ENCODE data around the gene DPEP3.

Gene DPEP3

DNA sequence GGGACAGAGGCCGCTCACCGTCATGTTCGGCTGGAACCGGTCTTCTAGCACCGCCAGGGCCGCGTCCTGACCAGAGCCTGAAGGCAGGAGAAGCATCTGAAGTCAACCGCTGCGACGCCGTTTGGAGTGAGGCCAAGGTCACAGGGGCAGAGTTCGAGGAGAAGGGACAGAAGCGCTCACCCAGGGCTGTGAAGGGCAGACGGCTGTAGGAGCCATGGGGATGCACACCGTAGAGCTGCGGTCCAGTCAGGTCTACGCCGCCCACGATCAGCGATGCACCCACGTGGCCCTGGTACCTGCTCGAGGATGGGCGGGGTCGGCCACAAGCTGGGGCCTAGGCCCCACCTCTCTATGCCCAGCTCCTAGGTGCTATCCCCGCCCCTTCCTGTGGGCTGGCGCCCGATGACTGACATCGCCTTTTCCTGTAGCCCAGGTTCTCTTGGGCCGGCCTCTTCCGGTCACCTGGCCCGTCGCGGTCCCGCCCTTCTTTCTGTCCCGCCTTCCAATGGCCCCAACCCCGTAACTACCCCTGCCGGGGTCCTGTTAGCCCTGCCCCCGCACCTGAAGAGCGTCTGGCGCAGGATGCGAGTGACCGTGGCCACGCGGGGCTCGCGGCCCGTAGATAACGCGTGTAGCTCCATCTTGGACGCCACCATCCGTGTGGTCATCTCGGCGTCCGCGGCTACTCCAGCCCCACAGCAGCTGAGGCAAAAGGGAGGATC is 44.7 kb downstream of the DPEP3 start:
- Histone ChIP-seq H3K4me3 (ENCODE audit: low read length) (peak overlapping the region; percentile 93), H3K27me3 (ENCODE audit: low read depth, low read length) (no peaks in the 10 kb centered on the region), H3K79me2 (ENCODE audit: low read length) (peaks cover 42% of the 10 kb centered on the region), H2AFZ (ENCODE audit: low read depth, low read length) (no peak overlapping the region), H3K36me3 (replicated peaks; ENCODE audit: low read depth, low read length) (peaks cover 54% of the 10 kb centered on the region), H3K9me3 (ENCODE audit: insufficient read depth, low read length) (no peaks in the 10 kb centered on the region), H3K4me1 (ENCODE audit: low read length) (peaks cover 16% of the 10 kb centered on the region), H3K9ac (ENCODE audit: low read length) (peak overlapping the region; percentile 98), H3K27ac (ENCODE audit: low read length) (peak overlapping the region; percentile 98), H3K4me2 (ENCODE audit: low read length) (peak overlapping the region; percentile 100), H4K20me1 (ENCODE audit: insufficient read depth, low read length) (peaks cover 8% of the 10 kb centered on the region)
- TF ChIP-seq EZH2phosphoT487 (IDR thresholded peaks at IDR 0.05; ENCODE audit: low read depth): no peak
- TF ChIP-seq, protein P1, sequence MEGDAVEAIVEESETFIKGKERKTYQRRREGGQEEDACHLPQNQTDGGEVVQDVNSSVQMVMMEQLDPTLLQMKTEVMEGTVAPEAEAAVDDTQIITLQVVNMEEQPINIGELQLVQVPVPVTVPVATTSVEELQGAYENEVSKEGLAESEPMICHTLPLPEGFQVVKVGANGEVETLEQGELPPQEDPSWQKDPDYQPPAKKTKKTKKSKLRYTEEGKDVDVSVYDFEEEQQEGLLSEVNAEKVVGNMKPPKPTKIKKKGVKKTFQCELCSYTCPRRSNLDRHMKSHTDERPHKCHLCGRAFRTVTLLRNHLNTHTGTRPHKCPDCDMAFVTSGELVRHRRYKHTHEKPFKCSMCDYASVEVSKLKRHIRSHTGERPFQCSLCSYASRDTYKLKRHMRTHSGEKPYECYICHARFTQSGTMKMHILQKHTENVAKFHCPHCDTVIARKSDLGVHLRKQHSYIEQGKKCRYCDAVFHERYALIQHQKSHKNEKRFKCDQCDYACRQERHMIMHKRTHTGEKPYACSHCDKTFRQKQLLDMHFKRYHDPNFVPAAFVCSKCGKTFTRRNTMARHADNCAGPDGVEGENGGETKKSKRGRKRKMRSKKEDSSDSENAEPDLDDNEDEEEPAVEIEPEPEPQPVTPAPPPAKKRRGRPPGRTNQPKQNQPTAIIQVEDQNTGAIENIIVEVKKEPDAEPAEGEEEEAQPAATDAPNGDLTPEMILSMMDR (IDR thresholded peaks at IDR 0.05; ENCODE audit: low read depth, low read length): no peak

DNA sequence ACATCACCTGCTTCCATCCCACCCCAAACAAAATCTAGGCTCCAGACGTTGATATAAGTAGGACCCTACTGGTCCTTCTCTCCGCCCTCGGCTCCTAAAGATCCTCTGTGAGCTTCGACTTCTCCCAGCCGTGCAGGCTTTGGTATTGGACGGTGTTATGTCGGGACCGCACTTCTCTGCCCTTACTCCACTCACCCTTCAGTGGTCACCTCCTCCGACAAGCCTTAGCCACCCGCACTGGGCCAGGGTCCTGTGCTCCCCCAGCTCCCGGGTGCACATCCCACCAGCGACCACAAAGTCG is 45.2 kb downstream of the DPEP3 start:
- Histone ChIP-seq H3K4me1 (ENCODE audit: low read length) (peaks cover 19% of the 10 kb centered on the region), H3K36me3 (replicated peaks; ENCODE audit: low read depth, low read length) (peaks cover 54% of the 10 kb centered on the region), H3K9me3 (ENCODE audit: insufficient read depth, low read length) (no peaks in the 10 kb centered on the region), H3K9ac (ENCODE audit: low read length) (peak overlapping the region; percentile 48; the same call in 1 of the 2 replicates), H3K27me3 (ENCODE audit: low read depth, low read length) (no peaks in the 10 kb centered on the region), H4K20me1 (ENCODE audit: insufficient read depth, low read length) (peaks cover 8% of the 10 kb centered on the region), H3K27ac (ENCODE audit: low read length) (peak overlapping the region; percentile 16; the same call in 1 of the 2 replicates), H3K79me2 (ENCODE audit: low read length) (peaks cover 42% of the 10 kb centered on the region), H2AFZ (ENCODE audit: low read depth, low read length) (no peak overlapping the region), H3K4me2 (ENCODE audit: low read length) (peak overlapping the region; percentile 96), H3K4me3 (ENCODE audit: low read length) (peak overlapping the region; percentile 93)
- TF ChIP-seq, protein P1 (IDR thresholded peaks at IDR 0.05; ENCODE audit: low read depth, low read length): no peak
- TF ChIP-seq EZH2phosphoT487 (IDR thresholded peaks at IDR 0.05; ENCODE audit: low read depth): no peak

DNA sequence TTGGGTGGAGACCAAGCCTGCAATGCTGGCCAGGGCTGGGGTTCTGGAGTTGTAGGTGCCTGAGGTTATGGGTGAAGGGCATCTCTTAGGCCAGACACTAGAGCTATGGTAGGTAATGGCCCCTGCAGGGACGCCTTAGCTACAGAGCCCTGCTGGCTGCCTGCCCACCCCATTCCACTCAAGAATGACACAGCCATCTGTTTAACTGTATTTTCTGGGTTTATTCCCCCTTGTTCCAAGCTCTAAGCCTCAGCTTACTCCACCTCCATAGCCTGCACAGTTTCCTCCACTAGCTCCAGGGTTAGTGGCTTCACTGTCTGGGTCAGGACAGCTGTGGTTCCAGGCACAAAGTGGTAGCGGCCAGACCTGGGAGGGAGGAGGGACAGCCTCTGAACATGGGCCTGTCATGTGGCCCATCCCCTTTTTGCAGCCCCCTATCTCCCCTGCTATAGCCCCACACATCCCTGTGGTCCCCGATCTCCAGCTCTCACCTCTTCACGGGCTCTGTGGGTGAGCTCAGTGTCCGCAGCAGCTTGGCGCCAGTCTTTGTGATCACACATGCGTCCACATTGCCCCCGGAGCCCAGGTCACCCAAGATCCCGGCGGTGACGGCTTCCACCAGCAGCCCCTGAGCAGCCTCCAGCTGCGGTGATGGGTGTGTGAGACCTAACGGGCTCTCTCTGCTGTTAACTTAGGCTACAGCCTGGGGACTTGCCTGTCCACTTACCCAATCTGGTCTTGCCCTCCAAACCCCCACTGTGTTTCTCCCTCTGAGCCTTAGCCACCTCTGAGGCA is 45.8 kb downstream of the DPEP3 start:
- Histone ChIP-seq H3K27ac (ENCODE audit: low read length) (no peak overlapping the region), H3K4me2 (ENCODE audit: low read length) (peak overlapping the region; percentile 96), H3K9me3 (ENCODE audit: insufficient read depth, low read length) (no peaks in the 10 kb centered on the region), H4K20me1 (ENCODE audit: insufficient read depth, low read length) (peaks cover 9% of the 10 kb centered on the region), H3K27me3 (ENCODE audit: low read depth, low read length) (no peaks in the 10 kb centered on the region), H3K4me1 (ENCODE audit: low read length) (peaks cover 24% of the 10 kb centered on the region), H3K9ac (ENCODE audit: low read length) (no peak overlapping the region; the same call in 1 of the 2 replicates), H2AFZ (ENCODE audit: low read depth, low read length) (no peak overlapping the region), H3K79me2 (ENCODE audit: low read length) (peaks cover 39% of the 10 kb centered on the region), H3K36me3 (replicated peaks; ENCODE audit: low read depth, low read length) (peaks cover 48% of the 10 kb centered on the region), H3K4me3 (ENCODE audit: low read length) (peak overlapping the region; percentile 93)
- no peak for TF ChIP-seq EZH2phosphoT487 (IDR thresholded peaks at IDR 0.05; ENCODE audit: low read depth)
- TF ChIP-seq, protein P1 (IDR thresholded peaks at IDR 0.05; ENCODE audit: low read depth, low read length): no peak

DNA sequence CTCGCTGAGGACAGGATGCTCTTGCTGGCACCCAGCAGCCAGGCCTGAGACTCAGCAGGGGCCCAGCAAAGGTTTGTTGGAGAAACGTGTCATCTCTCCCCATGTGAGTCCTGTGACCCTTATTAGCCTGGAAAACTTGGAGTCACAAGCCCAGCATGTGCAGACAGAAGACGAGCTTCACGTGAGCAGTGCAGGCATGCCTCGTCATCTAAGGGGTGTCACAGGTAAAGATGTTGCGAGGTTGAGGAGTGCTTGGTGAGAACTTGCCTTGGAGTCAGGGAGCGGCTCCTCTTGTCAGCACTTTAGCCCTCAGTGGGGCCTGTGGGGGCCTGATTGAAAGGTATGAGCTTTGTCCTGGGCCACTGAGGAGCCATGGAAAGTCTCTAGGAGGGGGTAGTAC is 46.5 kb downstream of the DPEP3 start:
- Histone ChIP-seq H3K9me3 (ENCODE audit: insufficient read depth, low read length) (no peaks in the 10 kb centered on the region), H3K4me3 (ENCODE audit: low read length) (no peak overlapping the region), H3K36me3 (replicated peaks; ENCODE audit: low read depth, low read length) (peaks cover 46% of the 10 kb centered on the region), H3K9ac (ENCODE audit: low read length) (no peak overlapping the region), H3K4me1 (ENCODE audit: low read length) (peaks cover 31% of the 10 kb centered on the region), H2AFZ (ENCODE audit: low read depth, low read length) (no peak overlapping the region), H3K4me2 (ENCODE audit: low read length) (no peak overlapping the region), H3K27ac (ENCODE audit: low read length) (no peak overlapping the region), H4K20me1 (ENCODE audit: insufficient read depth, low read length) (peaks cover 13% of the 10 kb centered on the region), H3K27me3 (ENCODE audit: low read depth, low read length) (no peaks in the 10 kb centered on the region), H3K79me2 (ENCODE audit: low read length) (peaks cover 36% of the 10 kb centered on the region)
- no peak for TF ChIP-seq EZH2phosphoT487 (IDR thresholded peaks at IDR 0.05; ENCODE audit: low read depth)
- TF ChIP-seq, protein P1 (IDR thresholded peaks at IDR 0.05; ENCODE audit: low read depth, low read length): no peak
